ENCODE measurements around the gene FBXO41. TPM values are rescaled to one million over a fixed set of nuclear protein-coding genes. Genes with fewer than 3 reads are reported as not detected.

FBXO41 gene
- total and polyA plus RNA-seq, 3 experiments from 2014 or later, result 2.4 to 25.6 (median 25.3) TPM

- Mint-ChIP-seq H3K4me1 (no peaks in the 10 kb centered on the region), H3K36me3 (peaks cover 0 to 1% (median 0%) of the 10 kb centered on the region in 3 donors), H3K4me3 (no peak overlapping the region), H3K9me3 (peaks cover 0 to 2% (median 0%) of the 10 kb centered on the region in 5 donors), H3K27me3 (peaks cover 41 to 64% of the 10 kb centered on the region in 2 donors), H3K27ac (peak overlapping the region in 1 of 8 donors; percentile 65)
- Histone ChIP-seq H3K9me3 (ENCODE audit: low read length) (no peaks in the 10 kb centered on the region), H3K4me3 (ENCODE audit: low read length) (no peak overlapping the region), H3K4me1 (ENCODE audit: insufficient read depth, low read length) (no peaks in the 10 kb centered on the region), H3K27me3 (ENCODE audit: insufficient read depth, low read length, poor library complexity, severe bottlenecking) (peaks cover 11% of the 10 kb centered on the region), H3K27ac (ENCODE audit: low read depth, low read length) (no peak overlapping the region), H3K36me3 (ENCODE audit: insufficient read depth, low read length) (no peaks in the 10 kb centered on the region)
- CTCF ChIA-PET, result no interaction called here
- POLR2A ChIA-PET, result no interaction called here
- DNase-seq, result no peak
Observed at GRCh38 chr2:73301636-73302035, 17.4 kb upstream of the FBXO41 start.

- no peak overlapping the region for H3K27ac Mint-ChIP-seq
- no peaks in the 10 kb centered on the region for H3K4me1 Mint-ChIP-seq
- Histone ChIP-seq H3K27ac (ENCODE audit: low read depth, low read length) (no peak overlapping the region), H3K27me3 (ENCODE audit: insufficient read depth, low read length, poor library complexity, severe bottlenecking) (peaks cover 18% of the 10 kb centered on the region), H3K9me3 (ENCODE audit: low read length) (no peaks in the 10 kb centered on the region), H3K4me1 (ENCODE audit: insufficient read depth, low read length) (no peaks in the 10 kb centered on the region), H3K36me3 (ENCODE audit: insufficient read depth, low read length) (no peaks in the 10 kb centered on the region), H3K4me3 (ENCODE audit: low read length) (no peak overlapping the region)
- DNase-seq, result no peak
- H3K36me3 Mint-ChIP-seq, result peaks cover 0 to under 1% (median 0%) of the 10 kb centered on the region in 3 donors
- CTCF ChIA-PET, result no interaction called here
- no peak overlapping the region for H3K4me3 Mint-ChIP-seq
- POLR2A ChIA-PET, result no interaction called here
- peaks cover 0 to 2% (median 0%) of the 10 kb centered on the region in 5 donors for H3K9me3 Mint-ChIP-seq
- H3K27me3 Mint-ChIP-seq, result peaks cover 48 to 71% of the 10 kb centered on the region in 2 donors
Observed at GRCh38 chr2:73300926-73301325, 16.6 kb upstream of the FBXO41 start.

- H3K4me1 ChIP-seq (ENCODE audit: insufficient read depth, low read length), result peaks cover 10% of the 10 kb centered on the region
- no peak overlapping the region for H3K4me3 ChIP-seq (ENCODE audit: low read length)
- CTCF ChIA-PET, result no interaction called here
- peaks cover 42% of the 10 kb centered on the region for H3K27me3 ChIP-seq (ENCODE audit: insufficient read depth, low read length, poor library complexity, severe bottlenecking)
- H3K36me3 ChIP-seq (ENCODE audit: insufficient read depth, low read length), result no peaks in the 10 kb centered on the region
- DNase-seq, result no peak
- H3K9me3 ChIP-seq (ENCODE audit: low read length), result no peaks in the 10 kb centered on the region
- H3K27me3 Mint-ChIP-seq, result peaks cover 57 to 83% of the 10 kb centered on the region in 2 donors
- POLR2A ChIA-PET, result no interaction called here
- H3K36me3 Mint-ChIP-seq, result no peaks in the 10 kb centered on the region
- H3K9me3 Mint-ChIP-seq, result peaks cover 0 to 4% (median 0%) of the 10 kb centered on the region in 5 donors
- no peak overlapping the region for H3K27ac ChIP-seq (ENCODE audit: low read depth, low read length)
- peaks cover 0 to 10% (median 4%) of the 10 kb centered on the region in 3 donors for H3K4me1 Mint-ChIP-seq
- H3K27ac Mint-ChIP-seq, result no peak overlapping the region
- no peak overlapping the region for H3K4me3 Mint-ChIP-seq
Observed at GRCh38 chr2:73297586-73297985, 13.3 kb upstream of the FBXO41 start.

- no peak for DNase-seq
- ChIA-PET CTCF (no interaction called here), POLR2A (no interaction called here)
- H3K4me3 Mint-ChIP-seq, result no peak overlapping the region
- no peak overlapping the region for H3K4me3 ChIP-seq (ENCODE audit: low read length)
- peaks cover 0 to 15% (median 6%) of the 10 kb centered on the region in 3 donors for H3K4me1 Mint-ChIP-seq
- H3K27me3 ChIP-seq (ENCODE audit: insufficient read depth, low read length, poor library complexity, severe bottlenecking), result peaks cover 46% of the 10 kb centered on the region
- peaks cover 59 to 81% of the 10 kb centered on the region in 2 donors for H3K27me3 Mint-ChIP-seq
- H3K4me1 ChIP-seq (ENCODE audit: insufficient read depth, low read length), result peaks cover 15% of the 10 kb centered on the region
- no peaks in the 10 kb centered on the region for H3K36me3 ChIP-seq (ENCODE audit: insufficient read depth, low read length)
- no peak overlapping the region for H3K27ac ChIP-seq (ENCODE audit: low read depth, low read length)
- peaks cover 0 to 2% (median 0%) of the 10 kb centered on the region in 5 donors for H3K9me3 Mint-ChIP-seq
- no peaks in the 10 kb centered on the region for H3K9me3 ChIP-seq (ENCODE audit: low read length)
- H3K27ac Mint-ChIP-seq, result no peak overlapping the region
- H3K36me3 Mint-ChIP-seq, result no peaks in the 10 kb centered on the region
Observed at GRCh38 chr2:73297151-73297559, 12.9 kb upstream of the FBXO41 start.

- Histone ChIP-seq H3K27ac (ENCODE audit: low read depth, low read length) (no peak overlapping the region), H3K9me3 (ENCODE audit: low read length) (no peaks in the 10 kb centered on the region), H3K4me1 (ENCODE audit: insufficient read depth, low read length) (peaks cover 27% of the 10 kb centered on the region), H3K36me3 (ENCODE audit: insufficient read depth, low read length) (no peaks in the 10 kb centered on the region), H3K27me3 (ENCODE audit: insufficient read depth, low read length, poor library complexity, severe bottlenecking) (peaks cover 50% of the 10 kb centered on the region), H3K4me3 (ENCODE audit: low read length) (no peak overlapping the region)
- Mint-ChIP-seq H3K27ac (peak overlapping the region in 1 of 8 donors; percentile 71), H3K9me3 (peaks cover 0 to 4% (median 0%) of the 10 kb centered on the region in 5 donors), H3K4me3 (peak overlapping the region in 1 of 7 donors; percentile 28), H3K4me1 (peaks cover 7 to 28% (median 14%) of the 10 kb centered on the region in 3 donors), H3K36me3 (no peaks in the 10 kb centered on the region), H3K27me3 (peaks cover 59 to 75% of the 10 kb centered on the region in 2 donors)
- ChIA-PET POLR2A (no interaction called here), CTCF (no interaction called here)
- no peak for DNase-seq
Observed at GRCh38 chr2:73295751-73296400, 11.6 kb upstream of the FBXO41 start.

GRCh38 chr2:73294239-73294638 lies 10.0 kb upstream of the FBXO41 start:
- H3K27me3 Mint-ChIP-seq, result peaks cover 51 to 66% of the 10 kb centered on the region in 2 donors
- H3K4me3 Mint-ChIP-seq, result peak overlapping the region in 4 of 7 donors; percentile 35 to 86 (median 72)
- peaks cover 8 to 34% (median 20%) of the 10 kb centered on the region in 3 donors for H3K4me1 Mint-ChIP-seq
- Histone ChIP-seq H3K27ac (ENCODE audit: low read depth, low read length) (no peak overlapping the region), H3K27me3 (ENCODE audit: insufficient read depth, low read length, poor library complexity, severe bottlenecking) (peaks cover 50% of the 10 kb centered on the region), H3K4me3 (ENCODE audit: low read length) (no peak overlapping the region), H3K4me1 (ENCODE audit: insufficient read depth, low read length) (peaks cover 27% of the 10 kb centered on the region), H3K9me3 (ENCODE audit: low read length) (no peaks in the 10 kb centered on the region), H3K36me3 (ENCODE audit: insufficient read depth, low read length) (no peaks in the 10 kb centered on the region)
- ChIA-PET POLR2A (interaction anchor here (0.7 to 0.8 kb wide), 2 partner anchors 10 to 56 kb away, joined by 3 read pairs; partner anchors contain the start of gene FBXO41), CTCF (interaction anchor here (1.1 to 6.8 kb wide), 2 partner anchors 9 to 59 kb away, joined by 3 to 54 read pairs; partner anchors contain the start of genes CCT7 and PRADC1)
- peak overlapping the region in 1 of 8 donors; percentile 30 for H3K27ac Mint-ChIP-seq
- H3K9me3 Mint-ChIP-seq, result peaks cover 0 to 6% (median 0%) of the 10 kb centered on the region in 5 donors
- H3K36me3 Mint-ChIP-seq, result no peaks in the 10 kb centered on the region
- DNase-seq, result no peak

GRCh38 chr2:73293534-73294171 lies 9.4 kb upstream of the FBXO41 start, which contains the start of gene EGR4:
Gene EGR4 (minus strand): TSS chr2:73293548. CDS start chr2:73293317, 231 bp downstream.
- peak; percentile 85 to 95 (median 88) for DNase-seq
- peaks cover 27% of the 10 kb centered on the region for H3K4me1 ChIP-seq (ENCODE audit: insufficient read depth, low read length)
- H3K27ac ChIP-seq (ENCODE audit: low read depth, low read length), result no peak within 1 kb of the TSS
- Mint-ChIP-seq H3K4me3 (peak within 1 kb of the TSS; percentile 65 to 90 (median 79)), H3K27ac (peak within 1 kb of the TSS in 4 of 8 donors; percentile 12 to 58 (median 27)), H3K4me1 (peaks cover 8 to 34% (median 20%) of the 10 kb centered on the region in 3 donors), H3K9me3 (peaks cover 0 to 6% (median 0%) of the 10 kb centered on the region in 5 donors), H3K27me3 (peaks cover 46 to 67% of the 10 kb centered on the region in 2 donors), H3K36me3 (no peaks in the 10 kb centered on the region)
- no peaks in the 10 kb centered on the region for H3K36me3 ChIP-seq (ENCODE audit: insufficient read depth, low read length)
- no peaks in the 10 kb centered on the region for H3K9me3 ChIP-seq (ENCODE audit: low read length)
- H3K27me3 ChIP-seq (ENCODE audit: insufficient read depth, low read length, poor library complexity, severe bottlenecking), result peaks cover 50% of the 10 kb centered on the region
- POLR2A ChIA-PET, result interaction anchor here (0.7 to 4.7 kb wide), 4 partner anchors 9 to 60 kb away, joined by 3 to 25 read pairs (median 3); partner anchors contain the start of genes CCT7, FBXO41 and PRADC1
- CTCF ChIA-PET, result interaction anchor here (1.3 to 6.8 kb wide), 4 partner anchors 9 to 58 kb away, joined by 3 to 54 read pairs (median 21); partner anchors contain the start of genes CCT7, FBXO41 and PRADC1
- peak within 1 kb of the TSS; percentile 21 for H3K4me3 ChIP-seq (ENCODE audit: low read length)
